ENCODE measurements around the gene RAD23A.

RAD23A gene

GRCh38 chr19:12985049-12985776, 39.6 kb downstream of the RAD23A start:
- DNase-seq = no peak

- no peak for DNase-seq
Measured at GRCh38 chr19:12986726-12987125, 41.1 kb downstream of the RAD23A start.

GRCh38 chr19:12987190-12987589, 41.5 kb downstream of the RAD23A start:
- DNase-seq = no peak

GRCh38 chr19:12987781-12988180, 42.1 kb downstream of the RAD23A start:
- no peak for DNase-seq

GRCh38 chr19:12990431-12990830, 44.8 kb downstream of the RAD23A start:
- DNase-seq = no peak

- no peak for DNase-seq
Measured at GRCh38 chr19:12990853-12991252, 45.2 kb downstream of the RAD23A start.

GRCh38 chr19:12991296-12991695, 45.6 kb downstream of the RAD23A start:
- no peak for DNase-seq

- no peak for DNase-seq
Measured at GRCh38 chr19:12992729-12993128, 47.1 kb downstream of the RAD23A start.

GRCh38 chr19:12993562-12993961, 47.9 kb downstream of the RAD23A start:
- DNase-seq = no peak

- no peak for DNase-seq
Measured at GRCh38 chr19:12994701-12995595, 49.3 kb downstream of the RAD23A start, which contains the start of gene NFIX. TSS of gene NFIX (plus strand) at chr19:12995475. CDS start at chr19:12995838, 363 bp downstream.

GRCh38 chr19:12995596-12996405, 50.1 kb downstream of the RAD23A start:
- no peak for DNase-seq

GRCh38 chr19:12996406-12997094, 50.9 kb downstream of the RAD23A start:
- DNase-seq = no peak

GRCh38 chr19:12997179-12997966, 51.7 kb downstream of the RAD23A start:
- DNase-seq = no peak

GRCh38 chr19:12997967-12998940, 52.6 kb downstream of the RAD23A start:
- DNase-seq = no peak

GRCh38 chr19:13001166-13001501, 55.5 kb downstream of the RAD23A start:
- DNase-seq = no peak

GRCh38 chr19:13001502-13002165, 56.0 kb downstream of the RAD23A start:
- no peak for DNase-seq

GRCh38 chr19:13002166-13002898, 56.7 kb downstream of the RAD23A start:
- peak; percentile 37 to 56 for DNase-seq

GRCh38 chr19:13003081-13003480, 57.4 kb downstream of the RAD23A start:
- DNase-seq = no peak
